Liver (tissue), 9 donors: ENCODE data around the gene PDE4D. TPM values are rescaled to one million over a fixed set of nuclear protein-coding genes. Genes with fewer than 3 reads are reported as not detected.
A peak's percentile ranks its signal among the peaks of the same experiment; 100 is the strongest.

ENCODE experiments used
- DNase-seq: peaks from one replicate; pipeline ENCODE4 v3.0.0-alpha.2; 2017; ENCODE audit warnings: low spot score
- H3K27ac ChIP-seq, 2 donors: one replicate each; pipeline ENCODE4 v1.7.0; 2013; ENCODE audit warnings: inconsistent platforms in 2 of 2, low read length in 2 of 2, control low read depth in 1 of 2, low read depth in 1 of 2, mild to moderate bottlenecking in 1 of 2
- H3K27me3 ChIP-seq, 4 donors: one replicate each; pipeline versions ENCODE4 v1.6.1 to v1.7.0; 2013; ENCODE audit warnings: low read length in 3 of 4, inconsistent platforms in 1 of 4, mild to moderate bottlenecking in 1 of 4, moderate library complexity in 1 of 4; ENCODE audit not compliant: control insufficient read depth in 4 of 4, insufficient read depth in 4 of 4
- H3K36me3 ChIP-seq, 4 donors: one replicate each; pipeline versions ENCODE4 v1.6.1 to v1.7.0; 2013; ENCODE audit warnings: low read length in 3 of 4, mild to moderate bottlenecking in 3 of 4, low read depth in 1 of 4, moderate library complexity in 1 of 4; ENCODE audit not compliant: control insufficient read depth in 4 of 4, insufficient read depth in 3 of 4
- H3K4me1 ChIP-seq, 4 donors: one replicate each; pipeline versions ENCODE4 v1.6.1 to v1.7.0; 2013; ENCODE audit warnings: low read length in 3 of 4, mild to moderate bottlenecking in 3 of 4, moderate library complexity in 1 of 4; ENCODE audit not compliant: control insufficient read depth in 4 of 4, insufficient read depth in 4 of 4
- H3K4me3 ChIP-seq, 3 donors: one replicate each; pipeline versions ENCODE4 v1.6.1 to v1.7.0; 2013; ENCODE audit warnings: low read length in 3 of 3, control low read depth in 1 of 3, low read depth in 1 of 3, mild to moderate bottlenecking in 1 of 3
- H3K9ac ChIP-seq, 2 donors: one replicate each; pipeline ENCODE4 v1.7.0; 2013; ENCODE audit warnings: low read length in 2 of 2, mild to moderate bottlenecking in 2 of 2, moderate library complexity in 2 of 2, control low read depth in 1 of 2, low read depth in 1 of 2
- H3K9me3 ChIP-seq, 4 donors: one replicate each; pipeline versions ENCODE4 v1.6.1 to v1.7.0; 2013; ENCODE audit warnings: low read length in 3 of 4; ENCODE audit not compliant: control insufficient read depth in 4 of 4
- EGR1 ChIP-seq, 2 donors: IDR thresholded peaks; 2 replicates each; pipeline ENCODE4 v1.6.1; 2016 to 2018; ENCODE audit warnings: antibody characterized with exemption in 2 of 2, low read depth in 2 of 2
- FOXA1 ChIP-seq: IDR thresholded peaks from 2 replicates; pipeline ENCODE4 v1.6.1; 2016; ENCODE audit warnings: antibody characterized with exemption
- FOXA2 ChIP-seq: IDR thresholded peaks from 2 replicates; pipeline ENCODE4 v1.6.1; 2016; ENCODE audit warnings: antibody characterized with exemption
- GABPA ChIP-seq, 2 donors: IDR thresholded peaks in 1 of 2; conservative IDR thresholded peaks in 1 of 2; 2 replicates each; pipeline ENCODE4 v1.6.1; 2016; ENCODE audit warnings: antibody characterized with exemption in 2 of 2, mild to moderate bottlenecking in 1 of 2, moderate library complexity in 1 of 2
- HNF4G ChIP-seq: IDR thresholded peaks from 2 replicates; pipeline ENCODE4 v1.6.1; 2016; ENCODE audit warnings: antibody characterized with exemption
- JUND ChIP-seq, 2 donors: IDR thresholded peaks; 2 replicates each; pipeline ENCODE4 v1.6.1; 2016; ENCODE audit warnings: antibody characterized with exemption in 2 of 2
- NR2F2 ChIP-seq: IDR thresholded peaks from 2 replicates; pipeline ENCODE4 v1.6.1; 2016; ENCODE audit warnings: antibody characterized with exemption
- RAD21 ChIP-seq, 2 donors: IDR thresholded peaks; 2 replicates each; pipeline ENCODE4 v1.6.1; 2016; ENCODE audit warnings: antibody characterized with exemption in 2 of 2, mild to moderate bottlenecking in 2 of 2
- RXRA ChIP-seq, 2 donors: IDR thresholded peaks; 2 replicates each; pipeline ENCODE4 v1.6.1; 2017 to 2018; ENCODE audit warnings: antibody characterized with exemption in 2 of 2, mild to moderate bottlenecking in 1 of 2
- SP1 ChIP-seq: IDR thresholded peaks from 2 replicates; pipeline ENCODE4 v1.6.1; 2018; ENCODE audit warnings: antibody characterized with exemption, mild to moderate bottlenecking
- TAF1 ChIP-seq: conservative IDR thresholded peaks from 2 replicates; pipeline ENCODE4 v1.6.1; 2016; ENCODE audit warnings: antibody characterized with exemption, mild to moderate bottlenecking
- YY1 ChIP-seq: IDR thresholded peaks from 2 replicates; pipeline ENCODE4 v1.6.1; 2016; ENCODE audit warnings: antibody characterized with exemption, mild to moderate bottlenecking
- WGBS: extraction: QIAGEN DNeasy Blood & Tissue Kit; methylation state at CpG from one replicate; pipeline ENCODE4 v1.1.7; 2013; 5-methylcytosine and 5-hydroxymethylcytosine counted together
- polyA plus RNA-seq, 2 donors: library from polyadenylated mRNA; stranded (reverse) in 1 of 2; unstranded in 1 of 2; fragments of 200-250 nt in 1 of 2; fragments of >200 nt in 1 of 2; fragmentation: Nextera tagmentation in 1 of 2; extraction: Ambion mirVana in 1 of 2; gene quantifications; one replicate each; pipeline versions ENCODE4 v1.2.1 to v1.2.3, GENCODE V29; 2013 to 2015
- total RNA-seq, 2 donors: library from RNA; depleted of rRNA; stranded (reverse); fragments of >200 nt; gene quantifications; one replicate each; pipeline ENCODE4 v1.2.3, GENCODE V29; 2014
- TF ChIP-seq, protein P1 (sequence below): IDR thresholded peaks from 2 replicates; pipeline ENCODE4 v1.6.1; 2016; ENCODE audit warnings: antibody characterized with exemption
- TF ChIP-seq, protein P2 (sequence below): IDR thresholded peaks from 2 replicates; pipeline ENCODE4 v1.6.1; 2016; ENCODE audit warnings: antibody characterized with exemption
- TF ChIP-seq, protein P3 (sequence below): IDR thresholded peaks from 2 replicates; pipeline ENCODE4 v1.6.1; 2016; ENCODE audit warnings: antibody characterized with exemption
- TF ChIP-seq, protein P4 (sequence below): fragments of 150-350 bp; IDR thresholded peaks from 2 replicates; pipeline ENCODE4 v1.5.1; 2017; ENCODE audit warnings: improper control_type of control experiment, low read depth, low read length; ENCODE audit not compliant: missing input control
- TF ChIP-seq, protein P5 (sequence below): IDR thresholded peaks from 2 replicates; pipeline ENCODE4 v1.6.1; 2016; ENCODE audit warnings: antibody characterized with exemption, mild to moderate bottlenecking
- donor health status: healthy.
- donor health status: healthy.
- donor health status: healthy.
- donor health status: healthy.
- donor health status: healthy.

Gene PDE4D
- total and polyA plus RNA-seq, 4 donors = 0.67 to 11.9 (median 6.5) TPM

DNA sequence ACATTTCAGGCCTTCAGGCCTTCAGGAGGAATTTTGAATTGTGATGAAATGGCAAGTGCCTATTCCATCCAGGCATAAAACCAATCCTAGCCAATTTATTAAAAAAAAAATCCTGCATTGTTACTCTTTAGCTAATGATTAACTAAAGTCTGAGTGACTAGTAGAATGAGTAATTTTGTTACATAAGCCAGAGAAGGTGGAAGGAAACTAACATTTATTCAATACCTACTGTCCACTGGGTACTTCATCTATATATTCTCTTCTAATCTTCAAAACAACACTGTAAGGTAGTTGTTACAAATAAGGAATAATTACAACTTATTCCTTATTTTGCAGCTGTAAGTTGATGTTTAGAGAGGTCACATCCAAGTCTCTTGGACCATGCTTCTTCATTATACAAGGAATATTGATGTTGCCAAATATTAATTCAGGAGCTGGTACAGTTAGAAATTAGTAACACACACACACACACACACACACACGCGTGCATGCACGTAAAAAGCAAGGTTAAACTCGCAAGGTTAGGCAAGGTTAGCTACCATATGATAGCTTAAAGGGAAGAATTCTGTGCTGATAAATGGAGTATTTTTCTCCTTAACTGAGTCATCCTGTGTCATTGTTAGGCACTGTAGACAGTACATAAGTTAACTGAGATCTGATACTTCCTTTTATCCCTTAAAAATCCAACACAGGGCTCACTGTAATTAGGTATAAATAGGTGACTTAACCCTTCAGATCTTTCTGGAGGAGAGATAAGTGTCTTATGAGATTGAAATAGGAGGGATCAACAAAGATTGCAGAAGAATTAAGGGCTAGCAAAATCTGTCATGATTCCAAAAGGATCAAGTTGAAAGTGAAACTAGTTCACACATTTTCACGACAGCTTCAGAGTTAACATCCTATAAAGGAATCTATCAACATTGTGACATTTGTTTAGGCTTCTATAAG lies 596.9 kb downstream of the PDE4D start:
- peak overlapping the region; percentile 7 to 20 (median 8) for H3K4me3 ChIP-seq
- peak overlapping the region; percentile 63 to 77 for H3K27ac ChIP-seq
- H3K27me3 ChIP-seq = no peaks in the 10 kb centered on the region
- DNase-seq = no peak
- 19% methylated on average over 5 of the region's 5 CpGs for WGBS
- H3K9ac ChIP-seq = peak overlapping the region; percentile 19 to 67
- no peaks in the 10 kb centered on the region for H3K9me3 ChIP-seq
- TF ChIP-seq, protein P1, sequence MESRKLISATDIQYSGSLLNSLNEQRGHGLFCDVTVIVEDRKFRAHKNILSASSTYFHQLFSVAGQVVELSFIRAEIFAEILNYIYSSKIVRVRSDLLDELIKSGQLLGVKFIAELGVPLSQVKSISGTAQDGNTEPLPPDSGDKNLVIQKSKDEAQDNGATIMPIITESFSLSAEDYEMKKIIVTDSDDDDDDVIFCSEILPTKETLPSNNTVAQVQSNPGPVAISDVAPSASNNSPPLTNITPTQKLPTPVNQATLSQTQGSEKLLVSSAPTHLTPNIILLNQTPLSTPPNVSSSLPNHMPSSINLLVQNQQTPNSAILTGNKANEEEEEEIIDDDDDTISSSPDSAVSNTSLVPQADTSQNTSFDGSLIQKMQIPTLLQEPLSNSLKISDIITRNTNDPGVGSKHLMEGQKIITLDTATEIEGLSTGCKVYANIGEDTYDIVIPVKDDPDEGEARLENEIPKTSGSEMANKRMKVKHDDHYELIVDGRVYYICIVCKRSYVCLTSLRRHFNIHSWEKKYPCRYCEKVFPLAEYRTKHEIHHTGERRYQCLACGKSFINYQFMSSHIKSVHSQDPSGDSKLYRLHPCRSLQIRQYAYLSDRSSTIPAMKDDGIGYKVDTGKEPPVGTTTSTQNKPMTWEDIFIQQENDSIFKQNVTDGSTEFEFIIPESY = no peak
- TF ChIP-seq FOXA2 (no peak), HNF4G (no peak), JUND (IDR thresholded peaks at IDR 0.05) (peak in 1 of 2 donors; percentile 16), GABPA (IDR thresholded peaks at IDR 0.05 in 1 of 2, conservative IDR thresholded peaks at IDR 0.05 in 1 of 2) (no peak), RXRA (IDR thresholded peaks at IDR 0.05) (no peak), NR2F2 (no peak), YY1 (peak; percentile 19), EGR1 (IDR thresholded peaks at IDR 0.05; ENCODE audit: low read depth in 2 of 2) (no peak)
- TF ChIP-seq, protein P2, sequence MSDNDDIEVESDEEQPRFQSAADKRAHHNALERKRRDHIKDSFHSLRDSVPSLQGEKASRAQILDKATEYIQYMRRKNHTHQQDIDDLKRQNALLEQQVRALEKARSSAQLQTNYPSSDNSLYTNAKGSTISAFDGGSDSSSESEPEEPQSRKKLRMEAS = no peak
- TF ChIP-seq, protein P3, sequence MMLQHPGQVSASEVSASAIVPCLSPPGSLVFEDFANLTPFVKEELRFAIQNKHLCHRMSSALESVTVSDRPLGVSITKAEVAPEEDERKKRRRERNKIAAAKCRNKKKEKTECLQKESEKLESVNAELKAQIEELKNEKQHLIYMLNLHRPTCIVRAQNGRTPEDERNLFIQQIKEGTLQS = no peak
- peaks cover 0 to 8% (median 1%) of the 10 kb centered on the region in 4 donors for H3K4me1 ChIP-seq
- no peaks in the 10 kb centered on the region for H3K36me3 ChIP-seq

DNA sequence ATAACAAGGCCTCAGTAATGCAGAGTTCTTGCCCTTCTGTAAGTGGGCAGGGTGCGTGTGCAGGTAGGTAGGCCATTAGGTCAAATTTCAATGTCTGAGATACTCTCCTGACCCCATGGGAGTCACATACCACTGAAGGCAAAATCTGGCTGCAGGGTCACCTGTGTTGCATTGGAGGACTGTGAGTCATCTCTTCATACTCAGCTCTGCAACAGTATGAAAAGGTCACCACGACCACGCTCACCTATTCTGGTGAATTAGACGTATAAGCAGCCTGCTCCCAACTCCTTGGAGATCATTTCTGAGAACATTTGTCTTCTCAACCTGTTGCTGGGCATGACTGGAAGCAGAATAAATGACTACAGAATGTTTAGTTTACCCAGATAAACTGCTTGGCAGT lies 599.8 kb downstream of the PDE4D start:
- 93% methylated on average over 4 of the region's 4 CpGs for WGBS
- TF ChIP-seq GABPA (IDR thresholded peaks at IDR 0.05 in 1 of 2, conservative IDR thresholded peaks at IDR 0.05 in 1 of 2) (no peak), TAF1 (no peak), RAD21 (IDR thresholded peaks at IDR 0.05) (no peak)

DNA sequence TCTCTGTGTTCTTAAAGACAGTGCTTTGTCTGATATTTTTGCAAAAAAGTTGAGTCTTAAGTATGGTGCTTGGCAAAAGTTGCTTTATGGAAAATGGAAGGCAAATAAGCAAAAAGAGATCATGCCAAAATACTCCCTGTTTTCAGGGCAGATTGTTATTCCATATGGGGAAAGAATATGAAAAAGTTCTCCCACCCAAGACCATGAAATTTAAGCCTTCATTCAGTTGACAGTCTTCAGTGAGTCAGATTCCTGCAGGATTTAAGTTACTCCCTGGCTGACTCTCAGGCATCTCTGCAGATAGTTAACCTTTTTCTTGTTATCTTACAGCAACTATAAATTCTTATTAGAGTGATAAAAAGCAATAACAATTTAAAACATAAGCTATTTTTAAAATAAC lies 601.6 kb downstream of the PDE4D start:
- no peaks in the 10 kb centered on the region for H3K9me3 ChIP-seq
- DNase-seq = no peak
- TF ChIP-seq, protein P1 = no peak
- no peak for TF ChIP-seq GABPA (IDR thresholded peaks at IDR 0.05 in 1 of 2, conservative IDR thresholded peaks at IDR 0.05 in 1 of 2)
- TF ChIP-seq HNF4G = no peak
- TF ChIP-seq FOXA1 = no peak
- TF ChIP-seq, protein P4, sequence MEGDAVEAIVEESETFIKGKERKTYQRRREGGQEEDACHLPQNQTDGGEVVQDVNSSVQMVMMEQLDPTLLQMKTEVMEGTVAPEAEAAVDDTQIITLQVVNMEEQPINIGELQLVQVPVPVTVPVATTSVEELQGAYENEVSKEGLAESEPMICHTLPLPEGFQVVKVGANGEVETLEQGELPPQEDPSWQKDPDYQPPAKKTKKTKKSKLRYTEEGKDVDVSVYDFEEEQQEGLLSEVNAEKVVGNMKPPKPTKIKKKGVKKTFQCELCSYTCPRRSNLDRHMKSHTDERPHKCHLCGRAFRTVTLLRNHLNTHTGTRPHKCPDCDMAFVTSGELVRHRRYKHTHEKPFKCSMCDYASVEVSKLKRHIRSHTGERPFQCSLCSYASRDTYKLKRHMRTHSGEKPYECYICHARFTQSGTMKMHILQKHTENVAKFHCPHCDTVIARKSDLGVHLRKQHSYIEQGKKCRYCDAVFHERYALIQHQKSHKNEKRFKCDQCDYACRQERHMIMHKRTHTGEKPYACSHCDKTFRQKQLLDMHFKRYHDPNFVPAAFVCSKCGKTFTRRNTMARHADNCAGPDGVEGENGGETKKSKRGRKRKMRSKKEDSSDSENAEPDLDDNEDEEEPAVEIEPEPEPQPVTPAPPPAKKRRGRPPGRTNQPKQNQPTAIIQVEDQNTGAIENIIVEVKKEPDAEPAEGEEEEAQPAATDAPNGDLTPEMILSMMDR = no peak
- TF ChIP-seq, protein P5, sequence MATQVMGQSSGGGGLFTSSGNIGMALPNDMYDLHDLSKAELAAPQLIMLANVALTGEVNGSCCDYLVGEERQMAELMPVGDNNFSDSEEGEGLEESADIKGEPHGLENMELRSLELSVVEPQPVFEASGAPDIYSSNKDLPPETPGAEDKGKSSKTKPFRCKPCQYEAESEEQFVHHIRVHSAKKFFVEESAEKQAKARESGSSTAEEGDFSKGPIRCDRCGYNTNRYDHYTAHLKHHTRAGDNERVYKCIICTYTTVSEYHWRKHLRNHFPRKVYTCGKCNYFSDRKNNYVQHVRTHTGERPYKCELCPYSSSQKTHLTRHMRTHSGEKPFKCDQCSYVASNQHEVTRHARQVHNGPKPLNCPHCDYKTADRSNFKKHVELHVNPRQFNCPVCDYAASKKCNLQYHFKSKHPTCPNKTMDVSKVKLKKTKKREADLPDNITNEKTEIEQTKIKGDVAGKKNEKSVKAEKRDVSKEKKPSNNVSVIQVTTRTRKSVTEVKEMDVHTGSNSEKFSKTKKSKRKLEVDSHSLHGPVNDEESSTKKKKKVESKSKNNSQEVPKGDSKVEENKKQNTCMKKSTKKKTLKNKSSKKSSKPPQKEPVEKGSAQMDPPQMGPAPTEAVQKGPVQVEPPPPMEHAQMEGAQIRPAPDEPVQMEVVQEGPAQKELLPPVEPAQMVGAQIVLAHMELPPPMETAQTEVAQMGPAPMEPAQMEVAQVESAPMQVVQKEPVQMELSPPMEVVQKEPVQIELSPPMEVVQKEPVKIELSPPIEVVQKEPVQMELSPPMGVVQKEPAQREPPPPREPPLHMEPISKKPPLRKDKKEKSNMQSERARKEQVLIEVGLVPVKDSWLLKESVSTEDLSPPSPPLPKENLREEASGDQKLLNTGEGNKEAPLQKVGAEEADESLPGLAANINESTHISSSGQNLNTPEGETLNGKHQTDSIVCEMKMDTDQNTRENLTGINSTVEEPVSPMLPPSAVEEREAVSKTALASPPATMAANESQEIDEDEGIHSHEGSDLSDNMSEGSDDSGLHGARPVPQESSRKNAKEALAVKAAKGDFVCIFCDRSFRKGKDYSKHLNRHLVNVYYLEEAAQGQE = no peak
- no peak for TF ChIP-seq SP1
- no peak for TF ChIP-seq TAF1
- no peak for TF ChIP-seq EGR1 (IDR thresholded peaks at IDR 0.05; ENCODE audit: low read depth in 2 of 2)

More for the DNA sequence above, 599.8 kb downstream of the PDE4D start:
- no peak overlapping the region for H3K27ac ChIP-seq
- H3K36me3 ChIP-seq = no peaks in the 10 kb centered on the region
- H3K4me1 ChIP-seq = peaks cover 0 to 8% (median 1%) of the 10 kb centered on the region in 4 donors
- no peak for DNase-seq
- H3K4me3 ChIP-seq = no peak overlapping the region
- H3K9me3 ChIP-seq = no peaks in the 10 kb centered on the region
- H3K9ac ChIP-seq = no peak overlapping the region
- H3K27me3 ChIP-seq = no peaks in the 10 kb centered on the region

More for the DNA sequence above, 601.6 kb downstream of the PDE4D start:
- H3K27me3 ChIP-seq = no peaks in the 10 kb centered on the region
- no peak overlapping the region for H3K27ac ChIP-seq
- H3K4me3 ChIP-seq = no peak overlapping the region
- peaks cover 0 to 4% (median 0%) of the 10 kb centered on the region in 4 donors for H3K4me1 ChIP-seq
- no peak overlapping the region for H3K9ac ChIP-seq
- no peaks in the 10 kb centered on the region for H3K36me3 ChIP-seq
